Measurements from ENCODE around the gene ALOX15B. TPM values are rescaled to one million over a fixed set of nuclear protein-coding genes. Genes with fewer than 3 reads are reported as not detected.
"Not testable (repeated sequence)": the region's sequence is repeated elsewhere in the genome, so short reads cannot be mapped to it uniquely, and the experiment has no call there.

Gene ALOX15B
- total RNA-seq, 4 donors from 2014 or later, result 13.9 to 116 (median 59.9) TPM

DNA sequence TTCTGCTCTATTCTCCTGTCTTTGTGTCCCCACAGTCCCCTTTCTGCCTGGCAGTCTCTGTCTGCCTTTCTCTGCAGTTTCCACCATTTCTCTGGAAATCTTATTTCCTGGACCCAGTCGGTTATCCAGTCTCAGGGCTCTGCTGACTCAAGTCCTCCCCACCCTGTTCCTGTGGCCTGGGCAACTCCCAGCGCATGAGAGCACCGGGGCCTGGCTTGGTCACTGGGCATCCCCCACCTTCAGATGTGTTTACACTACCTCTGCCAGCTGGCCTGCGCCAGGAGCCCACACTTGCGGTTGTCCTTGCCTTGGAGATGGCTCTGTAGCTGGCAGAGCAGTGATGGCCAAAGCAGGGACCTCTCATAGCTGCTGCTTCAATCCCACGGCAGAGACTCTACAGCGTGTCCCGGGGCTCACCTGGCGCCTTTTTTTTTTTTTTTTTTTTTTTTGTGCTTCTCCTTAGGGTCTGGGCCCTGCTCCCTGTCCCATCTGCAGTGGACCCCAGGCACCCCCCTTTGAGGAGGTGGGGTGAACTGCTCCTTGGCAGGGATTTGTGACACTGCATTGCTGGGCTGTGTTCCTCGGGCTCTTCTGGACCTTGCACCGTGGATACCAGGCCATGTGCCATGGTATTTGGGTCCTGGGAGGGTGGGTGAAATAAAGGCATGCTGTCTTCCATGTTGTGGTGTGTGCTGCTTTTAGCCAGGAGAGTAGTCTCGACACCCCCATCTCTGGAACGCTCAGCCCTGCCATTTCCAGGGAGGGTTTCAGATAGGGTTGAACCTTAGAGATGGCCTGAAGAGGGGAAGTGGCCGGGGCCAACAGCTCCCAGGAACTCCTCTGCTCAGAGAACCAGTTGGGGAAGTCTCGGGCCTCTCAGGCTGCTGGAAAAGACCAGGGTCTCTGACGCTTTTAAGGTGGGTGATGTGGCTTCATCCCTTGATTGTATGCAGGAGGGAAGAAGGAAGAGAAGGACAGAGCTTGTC lies 18.9 kb upstream of the ALOX15B start:
- H3K4me3 ChIP-seq (ENCODE audit: low read depth, poor library complexity, severe bottlenecking), result no peak overlapping the region
- intact Hi-C loops (cut with DNase I; ENCODE audit: low total_unique reads), result no loop called here
- DNase-seq (ENCODE audit: low spot score in 2 of 2), result peak in 1 of 2 donors; percentile 85

DNA sequence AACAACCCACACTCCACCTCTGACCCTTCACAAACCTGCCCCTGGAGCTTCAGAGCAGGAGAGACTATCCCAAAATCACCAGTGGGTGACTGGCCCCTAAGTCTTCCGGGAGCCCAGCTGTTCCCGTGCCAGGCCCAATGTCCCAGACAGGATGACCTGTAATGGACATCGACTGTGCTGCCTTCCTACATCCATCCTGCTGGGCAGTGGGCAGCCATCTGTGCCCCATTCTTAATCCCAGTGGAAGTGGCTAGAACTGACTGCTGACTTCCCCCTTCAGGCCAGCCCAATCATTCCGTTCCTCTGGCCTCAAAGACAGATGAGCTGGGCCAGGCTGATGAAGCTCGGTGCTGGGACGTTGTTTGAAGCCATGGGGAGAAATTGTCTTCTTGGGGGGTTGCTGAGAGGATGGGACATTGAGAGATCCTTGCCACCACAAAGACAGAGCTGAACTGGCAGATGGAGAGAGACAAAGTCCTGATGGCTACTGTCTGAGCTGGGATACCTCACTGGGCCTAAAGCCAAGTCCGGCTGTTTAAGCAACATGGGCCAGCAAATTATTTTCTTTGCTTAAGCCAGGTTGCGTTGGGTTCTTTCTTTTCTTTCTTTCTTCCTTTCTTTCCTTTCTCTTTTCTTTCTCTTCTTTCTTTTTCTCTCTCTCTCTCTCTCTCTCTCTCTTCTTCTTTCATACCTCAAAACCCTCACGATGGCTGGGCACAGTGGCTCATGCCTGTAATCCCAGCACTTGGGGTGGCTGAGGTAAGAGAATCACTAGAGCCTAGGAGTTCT lies 17.9 kb upstream of the ALOX15B start:
- intact Hi-C loops (cut with DNase I; ENCODE audit: low total_unique reads), result no loop called here
- peak in 1 of 2 donors; percentile 60 for DNase-seq (ENCODE audit: low spot score in 2 of 2)
- TF ChIP-seq POLR2A (IDR thresholded peaks at IDR 0.05), result no peak
- TF ChIP-seq, protein P1, sequence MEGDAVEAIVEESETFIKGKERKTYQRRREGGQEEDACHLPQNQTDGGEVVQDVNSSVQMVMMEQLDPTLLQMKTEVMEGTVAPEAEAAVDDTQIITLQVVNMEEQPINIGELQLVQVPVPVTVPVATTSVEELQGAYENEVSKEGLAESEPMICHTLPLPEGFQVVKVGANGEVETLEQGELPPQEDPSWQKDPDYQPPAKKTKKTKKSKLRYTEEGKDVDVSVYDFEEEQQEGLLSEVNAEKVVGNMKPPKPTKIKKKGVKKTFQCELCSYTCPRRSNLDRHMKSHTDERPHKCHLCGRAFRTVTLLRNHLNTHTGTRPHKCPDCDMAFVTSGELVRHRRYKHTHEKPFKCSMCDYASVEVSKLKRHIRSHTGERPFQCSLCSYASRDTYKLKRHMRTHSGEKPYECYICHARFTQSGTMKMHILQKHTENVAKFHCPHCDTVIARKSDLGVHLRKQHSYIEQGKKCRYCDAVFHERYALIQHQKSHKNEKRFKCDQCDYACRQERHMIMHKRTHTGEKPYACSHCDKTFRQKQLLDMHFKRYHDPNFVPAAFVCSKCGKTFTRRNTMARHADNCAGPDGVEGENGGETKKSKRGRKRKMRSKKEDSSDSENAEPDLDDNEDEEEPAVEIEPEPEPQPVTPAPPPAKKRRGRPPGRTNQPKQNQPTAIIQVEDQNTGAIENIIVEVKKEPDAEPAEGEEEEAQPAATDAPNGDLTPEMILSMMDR (IDR thresholded peaks at IDR 0.05), result no peak
- no peak overlapping the region for H3K4me3 ChIP-seq (ENCODE audit: low read depth, poor library complexity, severe bottlenecking)
- 83 to 93% methylated on average over 9 of the region's 9 CpGs for WGBS, 2 donors

More for the DNA sequence above, 18.9 kb upstream of the ALOX15B start:
- 63 to 66% methylated on average over 16 of the region's 16 CpGs for WGBS, 2 donors
- TF ChIP-seq, protein P1 (IDR thresholded peaks at IDR 0.05), result no peak
- TF ChIP-seq POLR2A (IDR thresholded peaks at IDR 0.05), result no peak

DNA sequence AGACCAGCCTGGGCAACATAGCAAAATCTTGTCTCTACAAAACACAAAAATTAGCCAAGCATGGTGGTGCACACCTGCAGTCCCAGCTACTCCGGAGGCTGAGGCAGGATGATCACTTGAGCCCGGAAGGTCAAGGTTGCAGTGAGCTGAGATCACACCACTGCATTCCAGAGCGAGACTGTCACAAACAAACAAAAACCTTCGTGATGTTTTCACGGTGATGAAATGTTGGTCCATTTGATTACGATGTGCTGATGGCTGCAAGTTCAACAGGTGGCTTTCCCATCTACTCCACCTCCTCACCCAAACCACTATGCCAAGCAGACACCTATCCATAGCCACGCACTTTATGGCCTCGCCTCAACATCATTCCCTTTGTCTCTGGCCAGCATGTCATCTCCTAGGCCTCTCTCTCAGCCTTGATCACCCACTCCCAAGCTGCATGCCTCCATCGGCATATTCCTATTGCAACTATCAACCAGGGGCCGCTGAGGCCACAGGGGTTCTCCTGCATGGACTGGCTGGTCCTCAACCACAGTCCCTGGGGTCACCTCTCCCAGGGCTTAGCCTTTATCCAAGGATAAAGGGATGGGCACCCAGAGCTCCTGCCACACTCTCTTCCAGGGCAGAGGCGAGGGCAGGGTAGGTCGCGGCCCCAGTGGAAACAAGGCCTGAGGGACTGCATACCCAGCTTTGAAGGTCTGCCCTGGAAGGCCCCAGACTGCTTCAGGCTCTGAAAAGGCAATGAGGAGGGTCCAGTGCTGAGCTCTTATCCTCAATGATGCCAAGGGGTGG lies 17.1 kb upstream of the ALOX15B start:
- intact Hi-C loops (cut with DNase I; ENCODE audit: low total_unique reads), result no loop called here
- no peak for TF ChIP-seq POLR2A (IDR thresholded peaks at IDR 0.05)
- H3K4me3 ChIP-seq (ENCODE audit: low read depth, poor library complexity, severe bottlenecking), result no peak overlapping the region
- DNase-seq (ENCODE audit: low spot score in 2 of 2), result peak in 1 of 2 donors; percentile 48
- WGBS, 2 donors, result 94 to 96% methylated on average over 13 of the region's 13 CpGs

DNA sequence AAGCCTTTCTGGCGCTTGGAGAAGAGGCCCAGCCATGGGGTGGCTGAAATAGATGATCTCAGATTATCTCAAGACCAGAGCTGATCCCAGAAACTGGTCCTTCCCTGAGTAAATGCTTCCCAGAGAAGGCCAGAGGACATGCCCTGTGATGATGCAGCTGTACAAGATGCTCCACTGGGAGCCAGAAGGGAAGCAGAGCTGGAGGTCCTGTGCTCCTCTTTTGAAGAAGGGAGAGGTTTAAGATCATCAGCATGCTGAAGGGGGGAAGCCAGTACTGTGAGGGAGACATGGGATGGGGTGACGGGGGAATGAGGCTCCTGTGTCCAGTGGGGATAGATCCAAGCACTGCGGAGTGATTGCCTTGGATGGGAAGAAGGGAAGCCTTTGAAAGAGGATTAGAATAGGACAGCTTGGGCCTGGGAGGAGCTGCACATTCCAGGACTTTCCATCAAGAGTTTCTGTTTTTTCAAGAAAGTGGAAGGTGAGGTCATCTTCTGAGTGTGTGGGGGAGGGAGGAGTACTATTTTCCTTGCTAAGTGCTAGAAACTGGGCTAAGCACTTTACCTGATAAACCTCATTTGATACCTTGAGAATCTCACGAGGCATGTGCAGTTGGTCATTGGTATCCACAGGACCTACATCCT lies 16.4 kb upstream of the ALOX15B start:
- TF ChIP-seq, protein P1 (IDR thresholded peaks at IDR 0.05), result no peak
- TF ChIP-seq POLR2A (IDR thresholded peaks at IDR 0.05), result no peak
- 81 to 82% methylated on average over 4 of the region's 4 CpGs for WGBS, 2 donors

DNA sequence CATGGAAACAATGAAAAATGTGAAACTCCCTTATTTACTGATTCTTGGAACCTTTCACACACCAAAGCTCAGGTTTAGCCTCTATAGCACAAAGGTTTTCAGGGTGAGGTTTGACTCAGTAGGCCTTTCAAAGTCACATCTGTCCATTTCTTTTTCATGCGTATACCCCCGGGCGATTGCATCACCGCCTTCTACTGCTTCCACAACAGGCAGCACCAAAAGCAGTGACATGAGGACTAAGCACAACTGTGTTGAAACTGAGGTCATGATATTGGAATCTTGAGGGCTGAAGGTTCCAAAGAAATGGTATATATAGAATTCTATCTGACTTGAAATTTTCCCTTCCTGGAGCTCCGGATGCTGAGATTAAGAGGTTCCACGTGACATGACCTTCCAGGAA lies 14.7 kb upstream of the ALOX15B start:
- 76 to 78% methylated on average over 6 of the region's 6 CpGs for WGBS, 2 donors
- peak in 1 of 2 donors; percentile 57 for DNase-seq (ENCODE audit: low spot score in 2 of 2)
- H3K4me3 ChIP-seq (ENCODE audit: low read depth, poor library complexity, severe bottlenecking); intact Hi-C loops (cut with DNase I; ENCODE audit: low total_unique reads): not testable (repeated sequence)

More for the DNA sequence above, 16.4 kb upstream of the ALOX15B start:
- no peak overlapping the region for H3K4me3 ChIP-seq (ENCODE audit: low read depth, poor library complexity, severe bottlenecking)
- DNase-seq (ENCODE audit: low spot score in 2 of 2), result peak in 1 of 2 donors; percentile 37
- intact Hi-C loops (cut with DNase I; ENCODE audit: low total_unique reads), result no loop called here
